A549 treated with GW870086 at 1 μM for 4 hours (cell line): ENCODE data around the gene GPR89A. TPM values are rescaled to one million over a fixed set of nuclear protein-coding genes. Genes with fewer than 3 reads are reported as not detected.

Source experiments
- total RNA-seq: library from RNA; stranded (reverse); fragments of 200-300 nt; extraction: Qiagen RNA extraction; gene quantifications from 5 replicates; pipeline ENCODE4 v1.2.3, GENCODE V29; 2022; ENCODE audit warnings: low read depth

Gene GPR89A
- total RNA-seq, result 14.2 to 19.3 TPM (median 16.2 TPM) in 5 replicates

DNA sequence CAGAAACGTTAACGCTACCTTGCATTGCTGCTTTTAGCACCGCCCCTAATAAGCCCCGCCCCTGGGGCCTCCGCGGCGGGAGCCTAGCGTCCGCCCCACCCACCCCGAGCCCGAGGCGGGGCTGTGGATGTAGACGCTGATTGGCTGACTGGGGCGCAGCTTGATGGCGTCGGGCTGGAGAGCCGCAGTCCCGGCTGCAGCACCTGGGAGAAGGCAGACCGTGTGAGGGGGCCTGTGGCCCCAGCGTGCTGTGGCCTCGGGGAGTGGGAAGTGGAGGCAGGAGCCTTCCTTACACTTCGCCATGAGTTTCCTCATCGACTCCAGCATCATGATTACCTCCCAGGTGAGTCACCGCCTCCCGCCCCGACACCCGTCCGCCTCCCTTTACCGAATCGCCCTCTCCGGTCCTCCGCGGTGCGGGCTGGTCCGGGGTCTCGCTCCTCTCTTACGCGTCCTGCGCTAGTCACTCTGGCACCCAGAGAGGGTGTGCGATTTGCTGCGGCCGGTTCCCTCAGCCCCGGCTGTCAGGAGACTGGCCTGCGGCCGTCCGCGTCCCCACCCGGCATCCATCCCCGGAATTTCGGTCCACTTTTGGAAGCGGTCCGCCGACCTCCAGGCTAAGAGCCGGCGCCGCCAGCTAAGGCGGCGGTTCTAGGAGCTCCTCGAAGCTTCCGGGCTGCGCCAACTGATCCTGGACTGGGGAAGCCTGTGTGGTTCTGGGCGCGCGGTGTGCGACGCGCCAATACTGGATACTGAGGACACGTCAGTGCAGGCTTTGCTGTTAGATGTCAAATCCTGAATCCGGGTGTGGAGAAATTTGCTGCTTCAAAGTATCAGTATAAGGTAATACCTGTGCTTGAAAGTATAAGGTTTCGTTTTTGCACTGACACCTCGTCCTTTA, at the start of gene GPR89A:
Gene GPR89A, plus strand, starts transcription at position 156 of the 901 bp plus-strand sequence. Its CDS starts 146 bp downstream, at position 302.

GRCh38 chr1:145707183-145707867, 99.5 kb downstream of the GPR89A start, which contains the start of gene PDZK1:
TSS of gene PDZK1 (minus strand) at chr1:145707368. CDS start at chr1:145688021, 19,347 bp downstream.

GRCh38 chr1:145719230-145720079, 111.7 kb downstream of the GPR89A start, which contains the start of gene CD160:
TSS of gene CD160 (plus strand) at chr1:145719499. CDS start at chr1:145728328, 8,829 bp downstream.

Other genes with a start within 250 kb of the GPR89A start
- gene NBPF20, start 182.4 kb upstream of the GPR89A start, total RNA-seq, result 2.9 to 3.6 TPM (median 3.2 TPM) in 5 replicates
- gene PDZK1, start 99.4 kb downstream of the GPR89A start, total RNA-seq, result 0.79 to 1.5 TPM (median 1.0 TPM) in 5 replicates
- not detected in 5 replicates for gene CD160, start 111.5 kb downstream of the GPR89A start, total RNA-seq
- 11.4 to 14.3 TPM (median 13.6 TPM) in 5 replicates for gene RNF115, start 216.1 kb downstream of the GPR89A start, total RNA-seq
- gene POLR3C, start 216.2 kb downstream of the GPR89A start, total RNA-seq, result 37.1 to 40.4 TPM (median 38.6 TPM) in 5 replicates
- gene NUDT17, start 237.6 kb downstream of the GPR89A start, total RNA-seq, result 5.6 to 8.0 TPM (median 5.7 TPM) in 5 replicates